HFF-Myc (cell line): ENCODE results near the gene DHX29.

ENCODE experiments used
- DNase-seq: peaks from one replicate; pipeline ENCODE4 v3.0.0-alpha.2; 2011; ENCODE audit warnings: low read depth; ENCODE audit errors: extremely low read depth
- H3K4me3 ChIP-seq: replicated peaks from 2 replicates; pipeline ENCODE4 v1.5.1; 2011; ENCODE audit warnings: low read depth, mild to moderate bottlenecking, control low read depth, low read length
- CTCF ChIP-seq: IDR thresholded peaks from 2 replicates; pipeline ENCODE4 v1.5.1; 2012; ENCODE audit warnings: mild to moderate bottlenecking, low read depth, low read length, control low read depth; ENCODE audit errors: missing control alignments

The DHX29 gene

GRCh38 chr5:55304584-55304983 is 2.9 kb downstream of the DHX29 start:
- no peak overlapping the region for H3K4me3 ChIP-seq
- no peak for DNase-seq
- TF ChIP-seq CTCF, result no peak

- no peak overlapping the region for H3K4me3 ChIP-seq
- no peak for DNase-seq
- no peak for TF ChIP-seq CTCF
Observed at GRCh38 chr5:55303238-55303690, 4.2 kb downstream of the DHX29 start.

- no peak overlapping the region for H3K4me3 ChIP-seq
- DNase-seq, result no peak
- no peak for TF ChIP-seq CTCF
Observed at GRCh38 chr5:55300890-55301289, 6.6 kb downstream of the DHX29 start.

- TF ChIP-seq CTCF, result no peak
- no peak overlapping the region for H3K4me3 ChIP-seq
- DNase-seq, result no peak
Observed at GRCh38 chr5:55294935-55295334, 12.6 kb downstream of the DHX29 start.

GRCh38 chr5:55290991-55291390 is 16.5 kb downstream of the DHX29 start:
- no peak for DNase-seq
- no peak for TF ChIP-seq CTCF
- H3K4me3 ChIP-seq, result no peak overlapping the region

- no peak overlapping the region for H3K4me3 ChIP-seq
- TF ChIP-seq CTCF, result no peak
- no peak for DNase-seq
Observed at GRCh38 chr5:55289808-55290207, 17.7 kb downstream of the DHX29 start.

- no peak for DNase-seq
- no peak overlapping the region for H3K4me3 ChIP-seq
- TF ChIP-seq CTCF, result no peak
Observed at GRCh38 chr5:55286411-55286933, 21.0 kb downstream of the DHX29 start.
